Mucosa of stomach (tissue), 1 donor: ENCODE measurements around the gene EFEMP2.

Experiments used
- H3K27me3 ChIP-seq: one replicate; pipeline ENCODE4 v1.7.0; 2013; ENCODE audit warnings: mild to moderate bottlenecking, low read length; ENCODE audit not compliant: control insufficient read depth, insufficient read depth
- H3K36me3 ChIP-seq: one replicate; pipeline ENCODE4 v1.7.0; 2013; ENCODE audit warnings: low read length; ENCODE audit not compliant: control insufficient read depth, insufficient read depth
- H3K4me1 ChIP-seq: one replicate; pipeline ENCODE4 v1.7.0; 2013; ENCODE audit warnings: mild to moderate bottlenecking, low read length; ENCODE audit not compliant: control insufficient read depth, insufficient read depth
- H3K4me3 ChIP-seq: one replicate; pipeline ENCODE4 v1.7.0; 2013; ENCODE audit warnings: low read length
- H3K9ac ChIP-seq: one replicate; pipeline ENCODE4 v1.7.0; 2013; ENCODE audit warnings: mild to moderate bottlenecking, low read length, moderate library complexity
- H3K9me3 ChIP-seq: one replicate; pipeline ENCODE4 v1.7.0; 2013; ENCODE audit warnings: mild to moderate bottlenecking, low read length, moderate library complexity; ENCODE audit not compliant: control insufficient read depth
- donor health status: Pancreatic carcinoma.

The EFEMP2 gene

DNA sequence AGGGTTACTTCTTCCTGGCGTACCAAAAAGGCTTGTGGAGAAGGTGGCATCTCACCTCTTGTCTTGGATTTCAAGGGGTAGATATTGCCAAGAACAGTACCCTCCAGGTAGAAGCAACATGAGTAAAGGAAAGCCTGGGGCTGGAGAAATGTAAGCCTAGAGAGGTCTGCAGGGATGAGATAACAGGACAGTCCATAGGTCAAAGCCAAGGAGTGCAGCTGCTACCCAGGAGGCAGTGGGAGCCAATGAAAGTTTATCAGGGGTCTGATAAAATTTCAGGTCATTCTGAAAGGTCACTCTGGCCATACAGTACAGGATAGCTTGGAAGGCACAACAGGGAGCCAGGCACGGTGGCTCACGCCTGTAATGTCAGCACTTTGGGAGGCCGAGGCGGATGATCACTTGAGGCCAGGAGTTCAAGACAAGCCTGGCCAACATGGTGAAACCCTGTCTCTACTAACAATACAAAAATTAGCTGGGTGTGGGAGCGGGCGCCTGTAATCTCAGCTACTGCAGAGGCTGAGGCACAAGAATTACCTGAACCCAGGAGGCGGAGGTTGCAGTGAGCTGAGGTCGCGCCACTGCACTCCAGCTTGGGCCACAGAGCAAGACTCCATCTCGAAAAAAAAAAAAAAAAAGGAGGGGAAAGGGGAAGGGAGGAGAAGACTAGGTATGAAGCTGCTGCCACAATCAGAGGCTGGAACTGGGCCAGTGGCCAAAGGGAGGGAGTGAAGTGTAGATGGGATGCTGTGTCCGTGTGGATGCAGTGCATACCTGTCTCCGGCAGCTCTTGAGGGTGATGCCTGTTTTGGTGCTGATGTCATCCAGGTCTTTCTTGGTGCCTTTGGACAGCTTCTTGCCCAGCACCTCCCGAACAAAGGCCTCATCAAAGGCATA lies 14.5 kb upstream of the EFEMP2 start:
- Histone ChIP-seq H3K36me3 (peaks cover 15% of the 10 kb centered on the region), H3K27me3 (no peaks in the 10 kb centered on the region), H3K9me3 (no peaks in the 10 kb centered on the region), H3K4me1 (peaks cover 64% of the 10 kb centered on the region), H3K4me3 (peak overlapping the region; percentile 90), H3K9ac (peak overlapping the region; percentile 72)

DNA sequence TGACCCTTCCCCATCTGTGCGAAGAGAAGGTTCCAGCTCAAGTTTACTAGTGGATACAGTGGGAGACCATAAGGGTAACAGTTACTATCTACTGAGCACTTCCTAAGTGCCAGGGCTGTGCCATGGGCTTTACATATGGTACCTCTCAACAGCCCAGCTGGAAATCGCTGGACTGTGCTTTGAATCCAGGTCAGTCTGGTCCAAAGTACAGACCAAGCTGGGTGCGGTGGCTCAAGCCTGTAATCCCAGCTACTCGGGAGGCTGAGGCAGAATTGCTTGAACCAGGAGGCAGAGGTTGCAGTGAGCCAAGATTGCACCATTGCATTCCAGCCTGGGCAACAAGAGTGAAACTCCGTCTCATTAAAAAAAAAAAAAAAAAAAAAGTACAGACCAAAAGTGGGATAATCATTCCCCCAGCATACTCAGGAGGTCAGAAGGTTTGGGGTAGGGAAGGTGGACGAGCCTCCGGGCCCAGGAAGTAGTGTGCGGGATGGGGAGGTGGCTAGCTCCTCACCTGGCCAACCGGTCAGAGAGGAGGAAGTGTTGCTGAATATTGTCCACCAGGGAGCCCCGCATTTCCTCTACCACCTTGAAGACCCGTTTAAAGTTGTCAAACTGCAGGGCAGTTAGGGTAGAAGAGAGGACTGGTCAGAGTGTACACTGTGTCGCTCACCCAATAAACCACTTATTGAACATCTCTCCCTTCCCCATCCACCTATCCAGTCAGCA lies 13.4 kb upstream of the EFEMP2 start:
- Histone ChIP-seq H3K4me3 (no peak overlapping the region), H3K4me1 (peaks cover 53% of the 10 kb centered on the region), H3K36me3 (peaks cover 15% of the 10 kb centered on the region), H3K9ac (no peak overlapping the region), H3K9me3 (no peaks in the 10 kb centered on the region), H3K27me3 (no peaks in the 10 kb centered on the region)

DNA sequence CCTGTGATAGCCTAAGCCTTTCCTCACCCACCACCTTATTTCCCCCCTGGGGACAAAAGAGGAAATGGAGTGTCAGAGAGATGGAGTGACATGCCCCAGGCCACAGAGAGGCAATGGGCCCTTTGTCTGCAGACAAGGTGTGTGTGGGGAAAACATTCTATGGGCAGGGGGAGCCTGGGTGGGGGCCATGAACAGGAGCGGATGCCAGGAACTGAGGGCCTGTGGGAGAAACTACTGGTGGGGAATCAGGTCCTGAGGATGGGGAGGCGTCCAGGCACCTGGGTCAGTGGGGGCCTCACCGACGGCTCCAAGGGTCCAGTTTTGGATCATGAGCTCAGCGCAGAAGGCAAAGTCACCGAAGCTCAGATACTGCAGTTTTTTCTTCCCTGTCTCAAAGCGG lies 12.6 kb upstream of the EFEMP2 start:
- Histone ChIP-seq H3K4me1 (peaks cover 48% of the 10 kb centered on the region), H3K4me3 (no peak overlapping the region), H3K9me3 (no peaks in the 10 kb centered on the region), H3K9ac (no peak overlapping the region), H3K27me3 (no peaks in the 10 kb centered on the region), H3K36me3 (peaks cover 15% of the 10 kb centered on the region)

DNA sequence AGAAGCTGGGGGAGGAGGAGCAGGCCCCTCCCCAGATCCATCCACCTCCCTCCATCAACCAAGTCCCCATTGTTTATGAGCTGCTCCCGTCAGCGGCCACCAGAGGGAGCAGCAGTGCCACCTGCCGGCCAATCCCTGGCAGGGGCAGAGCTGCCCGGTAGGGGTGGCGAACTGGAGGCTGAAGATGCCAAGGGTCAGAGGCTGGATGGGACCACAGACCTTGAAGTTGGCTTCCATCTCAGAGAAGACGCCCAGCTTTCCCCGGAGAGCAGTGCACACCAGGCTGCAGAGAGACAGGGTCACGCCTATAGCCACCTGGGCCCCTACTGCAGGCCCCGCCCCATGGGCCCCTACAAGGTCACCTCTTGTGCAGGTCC lies 12.1 kb upstream of the EFEMP2 start:
- H3K4me3 ChIP-seq, result no peak overlapping the region
- no peaks in the 10 kb centered on the region for H3K27me3 ChIP-seq
- H3K36me3 ChIP-seq, result peaks cover 15% of the 10 kb centered on the region
- H3K9ac ChIP-seq, result no peak overlapping the region
- peaks cover 42% of the 10 kb centered on the region for H3K4me1 ChIP-seq
- H3K9me3 ChIP-seq, result no peaks in the 10 kb centered on the region

DNA sequence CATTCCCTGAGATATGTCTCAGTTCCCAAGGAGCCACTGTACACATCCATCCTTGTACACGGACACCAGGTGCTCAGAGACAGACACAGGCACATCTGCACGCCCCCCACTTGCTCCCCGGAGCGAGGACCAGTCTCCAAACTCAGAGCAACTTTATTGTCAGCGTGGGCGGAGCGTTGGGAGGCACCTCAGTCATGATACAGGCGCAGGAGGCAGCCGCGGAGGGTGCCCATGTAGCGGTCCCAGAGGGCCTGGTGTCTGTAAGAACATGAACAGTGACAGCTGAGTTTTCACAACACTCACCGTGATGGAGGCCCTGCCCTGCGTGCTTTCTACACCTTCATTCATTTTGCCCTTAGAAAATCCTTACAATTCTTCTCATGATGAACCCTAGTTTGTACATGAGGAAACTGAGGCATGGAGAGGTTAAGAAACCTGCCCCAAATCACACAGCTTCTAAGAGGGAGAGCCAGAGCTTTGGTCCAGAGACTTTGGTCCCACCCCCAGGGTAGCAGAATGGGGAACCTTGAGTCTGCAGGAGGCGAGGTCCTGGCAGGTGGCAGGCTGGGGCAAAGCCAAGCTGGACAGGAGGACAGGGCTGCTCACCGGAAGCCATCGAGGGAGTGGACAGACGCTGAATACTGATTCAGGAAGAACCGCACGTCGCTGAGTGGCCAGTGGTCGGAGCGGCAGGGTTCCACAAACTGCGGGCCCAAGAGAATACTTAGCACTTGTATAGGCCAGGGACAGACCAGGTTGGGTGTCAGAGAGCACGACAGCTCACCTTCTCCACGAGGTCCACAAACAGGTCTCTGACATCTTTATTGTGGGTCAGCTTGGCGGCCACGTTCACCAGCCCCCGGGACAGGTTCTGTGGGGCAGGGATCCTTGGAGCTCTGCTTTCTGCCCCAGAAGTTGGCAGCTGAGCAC lies 11.5 kb upstream of the EFEMP2 start:
- no peak overlapping the region for H3K4me3 ChIP-seq
- H3K4me1 ChIP-seq, result peaks cover 36% of the 10 kb centered on the region
- H3K9ac ChIP-seq, result no peak overlapping the region
- no peaks in the 10 kb centered on the region for H3K27me3 ChIP-seq
- no peaks in the 10 kb centered on the region for H3K9me3 ChIP-seq
- H3K36me3 ChIP-seq, result peaks cover 15% of the 10 kb centered on the region

DNA sequence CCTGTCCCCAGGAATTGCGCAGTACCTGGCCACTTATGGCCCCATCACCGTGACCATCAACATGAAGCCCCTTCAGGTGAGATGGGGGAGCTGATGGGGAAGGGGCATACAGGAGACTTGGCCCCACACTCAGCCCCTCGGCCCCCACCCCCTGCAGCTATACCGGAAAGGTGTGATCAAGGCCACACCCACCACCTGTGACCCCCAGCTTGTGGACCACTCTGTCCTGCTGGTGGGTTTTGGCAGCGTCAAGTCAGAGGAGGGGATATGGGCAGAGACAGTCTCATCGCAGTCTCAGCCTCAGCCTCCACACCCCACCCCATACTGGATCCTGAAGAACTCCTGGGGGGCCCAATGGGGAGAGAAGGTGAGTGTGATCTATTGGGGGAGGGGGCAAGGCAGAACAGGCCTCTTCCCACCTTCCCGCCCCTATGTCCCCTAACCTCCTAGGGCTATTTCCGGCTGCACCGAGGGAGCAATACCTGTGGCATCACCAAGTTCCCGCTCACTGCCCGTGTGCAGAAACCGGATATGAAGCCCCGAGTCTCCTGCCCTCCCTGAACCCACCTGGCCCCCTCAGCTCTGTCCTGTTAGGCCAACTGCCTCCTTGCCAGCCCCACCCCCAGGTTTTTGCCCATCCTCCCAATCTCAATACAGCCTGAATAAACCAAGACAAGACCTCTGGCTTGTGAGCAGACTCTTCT lies 10.6 kb upstream of the EFEMP2 start:
- Histone ChIP-seq H3K4me3 (no peak overlapping the region), H3K27me3 (no peaks in the 10 kb centered on the region), H3K9ac (no peak overlapping the region), H3K36me3 (peaks cover 15% of the 10 kb centered on the region), H3K4me1 (peaks cover 32% of the 10 kb centered on the region), H3K9me3 (no peaks in the 10 kb centered on the region)

DNA sequence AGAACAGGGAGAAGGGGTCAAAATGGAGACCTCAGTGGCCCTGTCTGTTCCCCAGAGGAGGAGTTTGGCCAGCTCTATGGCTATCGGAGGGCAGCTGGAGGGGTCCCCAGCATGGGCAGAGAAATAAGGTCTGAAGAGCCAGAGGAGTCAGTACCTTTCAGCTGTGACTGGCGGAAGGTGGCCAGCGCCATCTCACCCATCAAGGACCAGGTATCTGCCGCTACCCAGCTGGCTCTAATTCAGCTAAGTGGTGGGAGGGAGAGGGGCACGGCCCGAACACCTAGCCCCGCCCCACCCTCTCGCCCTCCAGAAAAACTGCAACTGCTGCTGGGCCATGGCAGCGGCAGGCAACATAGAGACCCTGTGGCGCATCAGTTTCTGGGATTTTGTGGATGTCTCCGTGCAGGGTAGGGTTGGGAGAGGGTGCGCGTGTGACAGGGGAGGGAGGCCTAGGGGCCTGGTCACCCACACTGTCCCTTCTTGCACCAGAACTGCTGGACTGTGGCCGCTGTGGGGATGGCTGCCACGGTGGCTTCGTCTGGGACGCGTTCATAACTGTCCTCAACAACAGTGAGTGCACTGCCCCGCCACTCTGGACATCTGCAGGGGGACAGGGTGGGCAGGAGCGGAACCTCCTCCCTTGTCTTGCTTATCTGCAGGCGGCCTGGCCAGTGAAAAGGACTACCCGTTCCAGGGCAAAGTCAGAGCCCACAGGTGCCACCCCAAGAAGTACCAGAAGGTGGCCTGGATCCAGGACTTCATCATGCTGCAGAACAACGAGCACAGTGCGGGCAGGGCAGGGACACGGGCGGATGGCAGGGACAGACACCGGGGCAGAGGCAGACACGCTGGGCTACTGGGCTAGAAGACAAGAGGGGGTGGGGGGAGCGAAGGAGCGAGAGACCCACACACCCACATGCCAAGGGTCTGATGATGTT lies 9.8 kb upstream of the EFEMP2 start:
- Histone ChIP-seq H3K9ac (no peak overlapping the region), H3K36me3 (peaks cover 15% of the 10 kb centered on the region), H3K9me3 (no peaks in the 10 kb centered on the region), H3K4me1 (peaks cover 27% of the 10 kb centered on the region), H3K4me3 (no peak overlapping the region), H3K27me3 (no peaks in the 10 kb centered on the region)

DNA sequence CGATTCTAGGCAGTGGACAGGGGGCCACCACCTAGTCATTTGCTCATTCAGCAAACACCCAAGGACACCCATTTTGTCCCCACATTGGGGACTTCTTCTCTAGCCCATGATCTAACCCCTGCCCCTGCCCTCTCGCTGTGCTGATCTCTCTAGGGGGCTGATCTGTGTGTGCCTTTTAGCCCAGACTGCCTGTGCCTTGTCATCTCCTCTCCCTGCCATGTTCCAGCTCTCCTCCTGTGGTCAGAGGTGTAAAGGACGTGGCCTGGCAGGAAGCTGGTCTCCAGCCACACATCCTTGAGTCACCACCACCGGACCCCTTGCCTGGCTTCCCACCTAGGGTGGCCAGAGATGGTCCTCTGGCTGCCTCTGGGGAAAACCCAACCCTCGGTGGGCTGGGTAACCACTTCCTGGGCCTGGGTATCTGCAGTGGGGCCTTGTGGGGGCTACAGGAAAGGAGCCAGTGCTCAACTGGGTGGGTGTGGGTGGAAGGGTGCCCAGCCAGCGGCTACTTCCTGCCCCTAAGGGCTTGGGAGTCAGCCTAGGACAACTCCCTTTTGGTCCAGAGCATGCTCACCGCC lies 8.3 kb upstream of the EFEMP2 start:
- no peak overlapping the region for H3K4me3 ChIP-seq
- H3K9ac ChIP-seq, result no peak overlapping the region
- peaks cover 15% of the 10 kb centered on the region for H3K36me3 ChIP-seq
- peaks cover 13% of the 10 kb centered on the region for H3K4me1 ChIP-seq
- no peaks in the 10 kb centered on the region for H3K27me3 ChIP-seq
- no peaks in the 10 kb centered on the region for H3K9me3 ChIP-seq

DNA sequence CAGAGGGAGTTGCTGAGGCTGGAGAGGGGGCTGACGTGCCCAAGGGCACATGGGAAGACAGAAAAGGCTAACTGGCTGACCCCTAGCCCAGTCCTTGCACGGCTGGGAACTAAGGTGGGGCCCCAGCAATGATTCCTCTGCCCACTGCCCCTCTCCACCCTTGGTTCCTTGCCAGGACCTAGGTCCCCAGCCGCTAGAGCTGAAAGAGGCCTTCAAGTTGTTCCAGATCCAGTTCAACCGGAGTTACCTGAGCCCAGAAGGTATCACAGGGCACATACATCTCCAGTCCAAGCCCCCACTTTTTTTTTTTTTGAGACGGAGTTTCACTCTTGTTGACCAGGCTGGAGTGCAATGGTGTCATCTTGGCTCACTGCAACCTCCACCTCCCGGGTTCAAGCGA lies 7.4 kb upstream of the EFEMP2 start:
- peaks cover 15% of the 10 kb centered on the region for H3K36me3 ChIP-seq
- H3K27me3 ChIP-seq, result no peaks in the 10 kb centered on the region
- H3K4me3 ChIP-seq, result no peak overlapping the region
- no peak overlapping the region for H3K9ac ChIP-seq
- H3K4me1 ChIP-seq, result peaks cover 7% of the 10 kb centered on the region
- H3K9me3 ChIP-seq, result no peaks in the 10 kb centered on the region

DNA sequence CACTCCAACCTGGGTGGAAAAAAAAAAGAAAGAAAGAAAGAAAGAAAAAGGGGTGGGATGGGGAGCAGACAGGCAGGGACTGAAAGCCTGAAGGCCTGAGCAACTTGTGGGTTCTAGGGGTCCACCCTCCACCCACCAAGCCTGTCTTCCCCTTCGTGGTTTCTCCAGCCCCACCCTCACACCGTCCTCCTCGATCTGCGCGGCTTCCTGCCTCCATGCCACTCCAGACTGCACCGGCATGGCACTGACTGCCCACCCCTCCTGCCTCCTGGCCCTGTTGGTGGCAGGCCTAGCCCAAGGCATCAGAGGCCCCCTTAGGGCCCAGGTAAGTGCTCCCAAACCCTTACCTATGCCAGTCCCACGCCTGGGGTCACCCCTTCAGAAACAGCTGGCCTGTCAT lies 7.0 kb upstream of the EFEMP2 start, which contains the start of gene CTSW:
Gene CTSW (plus strand): TSS at position 221 of the 400 bp plus-strand sequence. CDS start 18 bp downstream, at position 239.
- Histone ChIP-seq H3K9ac (no peak within 1 kb of the TSS), H3K27me3 (no peaks in the 10 kb centered on the region), H3K4me3 (no peak within 1 kb of the TSS), H3K9me3 (no peaks in the 10 kb centered on the region), H3K36me3 (peaks cover 15% of the 10 kb centered on the region), H3K4me1 (peaks cover 3% of the 10 kb centered on the region)
